Psoas muscle (tissue), 8 donors: ENCODE data around the gene TATDN3. TPM values are rescaled to one million over a fixed set of nuclear protein-coding genes. Genes with fewer than 3 reads are reported as not detected.

Experiments
- ATAC-seq, 4 donors: fragments of 200-7000 bp; cut with Tn5 transposase; one replicate each; pipeline ENCODE4 v1.9.1; 2020; ENCODE audit warnings: moderate library complexity in 3 of 4, mild to moderate bottlenecking in 2 of 4
- DNase-seq, 2 donors: peaks; one replicate each; pipeline ENCODE4 v3.0.0-alpha.2; 2020
- H3K27ac ChIP-seq: fragments of 200-600 bp; one replicate; pipeline ENCODE4 v1.8.0; 2022
- H3K27me3 ChIP-seq, 3 donors: fragments of 200-600 bp in 1 of 3; one replicate each; pipeline versions ENCODE4 v1.6.1 to v1.8.0; 2013 to 2022; ENCODE audit warnings: low read length in 2 of 3, mild to moderate bottlenecking in 2 of 3, moderate library complexity in 1 of 3; ENCODE audit not compliant: insufficient read depth in 3 of 3
- H3K36me3 ChIP-seq, 2 donors: fragments of 200-600 bp in 1 of 2; one replicate each; pipeline versions ENCODE4 v1.6.1 to v1.8.0; 2013 to 2022; ENCODE audit warnings: low read depth in 1 of 2, mild to moderate bottlenecking in 1 of 2, moderate library complexity in 1 of 2; ENCODE audit not compliant: insufficient read depth in 1 of 2
- H3K4me1 ChIP-seq: fragments of 200-600 bp; one replicate; pipeline ENCODE4 v1.8.0; 2022
- H3K4me3 ChIP-seq: fragments of 200-600 bp; one replicate; pipeline ENCODE4 v1.8.0; 2022; ENCODE audit warnings: mild to moderate bottlenecking
- H3K9me3 ChIP-seq: fragments of 200-600 bp; one replicate; pipeline ENCODE4 v1.8.0; 2022
- WGBS, 3 donors: extraction: QIAGEN DNeasy Blood & Tissue Kit; methylation state at CpG; one replicate each; pipeline versions ENCODE4 v1.1.6 to v1.1.7; 2013; 5-methylcytosine and 5-hydroxymethylcytosine counted together
- intact Hi-C, 2 donors: fragments of 100-400 bp; cut with DNase I; formaldehyde crosslinking; loops; one replicate each; pipeline versions ENCODE4 v1.11.0 to v1.14.2; 2022
- long read RNA-seq, 2 donors: library from polyadenylated mRNA; unstranded; transcript quantifications; one replicate each; pipeline ENCODE4 v2.0.0, GENCODE V29; 2021
- polyA plus RNA-seq, 3 donors: library from polyadenylated mRNA; stranded (reverse); fragments of 200-250 nt; gene quantifications; one replicate each; pipeline ENCODE4 v1.2.3, GENCODE V29; 2013
- total RNA-seq, 4 donors: library from RNA; stranded (reverse); fragmentation: NEBNext Ultra II Directional in 2 of 4; extraction: Animal tissue kit (Norgen Biotek cat#: 25700) in 2 of 4; gene quantifications; one replicate each; pipeline versions ENCODE4 v1.2.1 to v1.2.4, GENCODE V29; 2021 to 2023
- TF ChIP-seq, protein P1 (sequence below): fragments of 200-600 bp; IDR thresholded peaks from one replicate; pipeline ENCODE4 v1.8.0; 2022; ENCODE audit warnings: antibody characterized with exemption
- donor health status: healthy with polysubstance abuse.
- donor health status: DM: no; HTN: no; CAD: no; lungs with moderate emphysema.
- donor health status: Bipolar disorder and iron deficiency.
- donor health status: healthy.
- donor health status: DM: yes; HTN: yes; CAD: no.
- donor health status: DM: no; HTN: no; CAD: no.
- donor health status: DM: no; HTN: no; CAD: no.
- donor health status: DM: yes; HTN: yes; CAD: no.

The TATDN3 gene, protein sequence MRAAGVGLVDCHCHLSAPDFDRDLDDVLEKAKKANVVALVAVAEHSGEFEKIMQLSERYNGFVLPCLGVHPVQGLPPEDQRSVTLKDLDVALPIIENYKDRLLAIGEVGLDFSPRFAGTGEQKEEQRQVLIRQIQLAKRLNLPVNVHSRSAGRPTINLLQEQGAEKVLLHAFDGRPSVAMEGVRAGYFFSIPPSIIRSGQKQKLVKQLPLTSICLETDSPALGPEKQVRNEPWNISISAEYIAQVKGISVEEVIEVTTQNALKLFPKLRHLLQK
- 10 to 100 TPM; 21.4 to 25.2 (median 22.8) TPM for total RNA-seq
- polyA plus RNA-seq = 10 to 100 TPM; 13.5 to 20.9 (median 13.9) TPM
- long read RNA-seq, donor 1, transcript TATDN3-202 (10 exons, 2,389 nt) = minor isoform, 7 of 21 reads
- long read RNA-seq, donor 1, transcript TATDN3-201 (10 exons, 2,321 nt) = major isoform, 9 of 21 reads
- long read RNA-seq, donor 1, partial matches to known transcripts = 1 of 21 reads
- long read RNA-seq, donor 1, other reads (novel, unspliced or antisense) = 4 of 21 reads
- long read RNA-seq, donor 2, transcript TATDN3-201 (10 exons, 2,321 nt) = major isoform, 30 of 67 reads
- long read RNA-seq, donor 2, transcript TATDN3-202 (10 exons, 2,389 nt) = minor isoform, 23 of 67 reads
- long read RNA-seq, donor 2, partial matches to known transcripts = 1 of 67 reads
- long read RNA-seq, donor 2, other reads (novel, unspliced or antisense) = 12 of 67 reads

DNA sequence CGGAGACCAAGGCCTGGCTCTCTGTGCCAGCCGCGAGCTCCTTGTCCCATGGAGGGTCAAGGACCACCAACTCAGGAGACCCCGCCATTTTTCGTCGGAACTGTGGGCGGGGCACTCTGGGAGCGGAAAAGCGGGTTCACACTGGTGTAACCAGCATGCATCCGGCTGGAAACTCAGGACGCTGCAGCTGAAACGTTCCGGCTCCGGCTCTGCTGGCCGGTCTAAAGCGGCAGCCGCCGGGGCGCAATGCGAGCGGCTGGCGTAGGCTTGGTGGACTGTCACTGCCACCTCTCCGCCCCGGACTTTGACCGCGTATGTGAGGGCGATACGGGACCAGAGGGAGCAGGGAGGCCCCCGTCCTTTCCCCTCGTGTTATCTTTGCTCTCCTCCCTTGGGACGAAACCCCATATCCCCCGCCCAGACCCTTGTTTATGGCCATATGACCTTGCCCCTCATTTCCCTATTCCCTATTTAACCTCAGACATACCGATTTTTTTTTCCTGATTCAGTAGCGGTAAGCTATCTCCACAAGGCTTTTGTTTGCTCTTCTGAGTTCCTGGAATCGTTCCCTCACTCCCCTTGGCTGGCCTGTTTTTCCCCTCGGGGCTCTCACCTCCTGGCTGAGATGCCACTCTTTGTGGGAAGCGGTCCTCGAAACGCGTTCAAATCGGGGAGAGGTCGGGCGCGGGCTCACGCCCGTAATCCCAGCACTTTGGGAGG lies at the start of gene TATDN3, which contains the start of gene NSL1:
TATDN3 (plus strand) TSS at position 219 of the 720 bp plus-strand sequence; CDS start at position 247, 28 bp downstream.
NSL1 (minus strand) TSS at position 102 of the 720 bp plus-strand sequence; CDS start at position 88, 14 bp downstream.
- peaks cover 6% of the 10 kb centered on the region for H3K4me1 ChIP-seq
- peak within 1 kb of the TSS; percentile 76 for H3K4me3 ChIP-seq
- 0% methylated on average over 42 to 46 of the region's 46 CpGs for WGBS, 3 donors
- intact Hi-C loops = no loop called here
- H3K9me3 ChIP-seq = no peaks in the 10 kb centered on the region
- peak; percentile 88 to 94 for DNase-seq
- TF ChIP-seq, protein P1, sequence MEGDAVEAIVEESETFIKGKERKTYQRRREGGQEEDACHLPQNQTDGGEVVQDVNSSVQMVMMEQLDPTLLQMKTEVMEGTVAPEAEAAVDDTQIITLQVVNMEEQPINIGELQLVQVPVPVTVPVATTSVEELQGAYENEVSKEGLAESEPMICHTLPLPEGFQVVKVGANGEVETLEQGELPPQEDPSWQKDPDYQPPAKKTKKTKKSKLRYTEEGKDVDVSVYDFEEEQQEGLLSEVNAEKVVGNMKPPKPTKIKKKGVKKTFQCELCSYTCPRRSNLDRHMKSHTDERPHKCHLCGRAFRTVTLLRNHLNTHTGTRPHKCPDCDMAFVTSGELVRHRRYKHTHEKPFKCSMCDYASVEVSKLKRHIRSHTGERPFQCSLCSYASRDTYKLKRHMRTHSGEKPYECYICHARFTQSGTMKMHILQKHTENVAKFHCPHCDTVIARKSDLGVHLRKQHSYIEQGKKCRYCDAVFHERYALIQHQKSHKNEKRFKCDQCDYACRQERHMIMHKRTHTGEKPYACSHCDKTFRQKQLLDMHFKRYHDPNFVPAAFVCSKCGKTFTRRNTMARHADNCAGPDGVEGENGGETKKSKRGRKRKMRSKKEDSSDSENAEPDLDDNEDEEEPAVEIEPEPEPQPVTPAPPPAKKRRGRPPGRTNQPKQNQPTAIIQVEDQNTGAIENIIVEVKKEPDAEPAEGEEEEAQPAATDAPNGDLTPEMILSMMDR = no peak
- no peaks in the 10 kb centered on the region for H3K27me3 ChIP-seq
- peaks cover under 1 to 27% of the 10 kb centered on the region in 2 donors for H3K36me3 ChIP-seq
- peak; percentile 95 to 98 (median 96) for ATAC-seq
- H3K27ac ChIP-seq = peak within 1 kb of the TSS; percentile 92

DNA sequence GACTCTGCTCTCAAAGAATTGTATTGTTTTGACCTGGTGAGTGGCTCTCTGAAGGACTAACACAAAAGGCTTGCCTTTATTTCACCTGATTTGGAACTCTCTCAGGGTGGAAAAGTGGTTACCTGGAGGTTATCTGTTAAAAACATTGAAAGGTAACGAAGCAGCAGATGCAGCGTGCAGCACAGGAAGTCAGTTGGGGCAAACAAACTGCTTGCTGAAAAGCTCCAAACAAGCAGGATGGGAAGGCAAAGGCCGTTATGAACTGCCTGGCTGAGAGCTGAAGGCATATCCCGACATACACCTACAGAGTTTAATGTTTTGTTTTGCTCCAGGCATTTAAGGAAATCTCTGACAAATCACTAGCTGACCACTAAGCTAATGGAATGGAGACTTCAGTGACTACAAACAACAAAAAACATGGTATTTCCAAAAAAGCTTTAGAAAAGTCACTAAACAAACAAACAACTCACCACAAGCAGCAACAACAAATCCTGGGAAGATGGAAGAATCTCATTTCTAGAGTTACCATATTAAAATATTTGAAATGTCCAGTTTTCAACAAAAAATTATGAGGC lies 47.7 kb upstream of the TATDN3 start:
- Histone ChIP-seq H3K27ac (no peak overlapping the region), H3K9me3 (no peaks in the 10 kb centered on the region), H3K4me1 (no peaks in the 10 kb centered on the region), H3K4me3 (no peak overlapping the region), H3K36me3 (no peaks in the 10 kb centered on the region), H3K27me3 (no peaks in the 10 kb centered on the region)
- intact Hi-C loops = no loop called here
- WGBS, 3 donors = 84 to 93% (median 88%) methylated on average over 4 of the region's 4 CpGs
- ATAC-seq = no peak
- no peak for DNase-seq
- TF ChIP-seq, protein P1 = no peak

DNA sequence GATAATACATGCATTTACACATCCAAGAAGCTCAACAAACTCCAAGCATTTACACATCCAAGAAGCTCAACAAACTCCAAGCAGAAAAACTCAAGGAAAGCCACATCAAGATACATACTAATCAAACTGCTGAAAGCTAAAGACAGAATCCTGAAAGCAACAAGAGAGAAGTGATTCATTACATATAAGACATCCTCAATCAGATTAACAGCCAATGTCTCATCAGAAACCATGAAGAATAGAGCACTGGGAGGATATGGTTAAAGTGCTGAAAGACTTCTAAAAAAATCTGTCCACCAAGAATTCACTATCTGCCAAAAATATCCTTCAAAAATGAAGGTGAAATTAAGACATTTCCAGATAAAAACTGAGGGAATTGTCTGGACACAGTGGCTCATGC lies 46.4 kb upstream of the TATDN3 start:
- H3K27me3 ChIP-seq = no peaks in the 10 kb centered on the region
- intact Hi-C loops = no loop called here
- H3K9me3 ChIP-seq = no peaks in the 10 kb centered on the region
- DNase-seq (no peak), ATAC-seq (no peak)
- no peak overlapping the region for H3K27ac ChIP-seq
- H3K36me3 ChIP-seq = no peaks in the 10 kb centered on the region
- no peaks in the 10 kb centered on the region for H3K4me1 ChIP-seq
- H3K4me3 ChIP-seq = no peak overlapping the region
- TF ChIP-seq, protein P1 = no peak

DNA sequence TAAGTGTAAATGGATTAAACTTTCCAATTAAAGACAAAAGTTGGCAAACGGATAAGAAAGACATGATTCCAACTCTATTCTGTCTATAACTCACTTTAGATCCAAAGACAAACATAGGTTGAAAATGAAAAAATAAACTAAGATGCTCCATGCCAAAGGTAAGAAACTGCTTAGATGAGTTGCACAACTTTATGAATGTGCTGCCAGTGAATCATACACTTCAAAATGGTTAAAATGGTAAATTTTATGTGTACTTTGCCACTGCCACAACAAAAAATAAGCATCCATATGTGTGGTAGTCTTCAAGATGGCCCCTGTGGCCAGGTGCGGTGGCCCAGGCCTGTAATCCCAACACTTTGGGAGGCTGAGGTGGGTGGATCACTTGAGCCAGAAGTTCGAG lies 45.1 kb upstream of the TATDN3 start:
- no peaks in the 10 kb centered on the region for H3K27me3 ChIP-seq
- DNase-seq = no peak
- intact Hi-C loops = no loop called here
- ATAC-seq = no peak
- no peak overlapping the region for H3K4me3 ChIP-seq
- TF ChIP-seq, protein P1 = no peak
- H3K9me3 ChIP-seq = no peaks in the 10 kb centered on the region
- H3K4me1 ChIP-seq = no peaks in the 10 kb centered on the region
- no peaks in the 10 kb centered on the region for H3K36me3 ChIP-seq
- H3K27ac ChIP-seq = no peak overlapping the region
- 96 to 98% (median 96%) methylated on average over 3 of the region's 3 CpGs for WGBS, 3 donors
